T-helper 1 cell treated with Interleukin-12 subunit alpha and Interleukin-12 subunit beta and Interleukin-4 antibody, amounts not matched to agents 30 ng/mL and 1 ng/mL, for 36 hours (primary cell): ENCODE results near the gene BMP2. TPM values are rescaled to one million over a fixed set of nuclear protein-coding genes. Genes with fewer than 3 reads are reported as not detected.

Experiments
- intact Hi-C: fragments of 100-400 bp; cut with micrococcal nuclease; formaldehyde crosslinking; loops from one replicate; pipeline ENCODE4 v1.15.1; 2024
- total RNA-seq: library from RNA; stranded (reverse); gene quantifications from 2 replicates; pipeline ENCODE4 v1.2.3, GENCODE V29; 2022

The BMP2 gene
- total RNA-seq = not detected in 2 replicates

GRCh38 chr20:6767536-6768227, at the start of gene BMP2:
Gene BMP2, plus strand, starts transcription at chr20:6767686. Its CDS starts 2,441 bp downstream, at chr20:6770127.
- intact Hi-C loops = loop anchor here (5.0 kb wide), 3 partner anchors 325 to 1955 kb away; no protein-coding TSS in a partner anchor

DNA sequence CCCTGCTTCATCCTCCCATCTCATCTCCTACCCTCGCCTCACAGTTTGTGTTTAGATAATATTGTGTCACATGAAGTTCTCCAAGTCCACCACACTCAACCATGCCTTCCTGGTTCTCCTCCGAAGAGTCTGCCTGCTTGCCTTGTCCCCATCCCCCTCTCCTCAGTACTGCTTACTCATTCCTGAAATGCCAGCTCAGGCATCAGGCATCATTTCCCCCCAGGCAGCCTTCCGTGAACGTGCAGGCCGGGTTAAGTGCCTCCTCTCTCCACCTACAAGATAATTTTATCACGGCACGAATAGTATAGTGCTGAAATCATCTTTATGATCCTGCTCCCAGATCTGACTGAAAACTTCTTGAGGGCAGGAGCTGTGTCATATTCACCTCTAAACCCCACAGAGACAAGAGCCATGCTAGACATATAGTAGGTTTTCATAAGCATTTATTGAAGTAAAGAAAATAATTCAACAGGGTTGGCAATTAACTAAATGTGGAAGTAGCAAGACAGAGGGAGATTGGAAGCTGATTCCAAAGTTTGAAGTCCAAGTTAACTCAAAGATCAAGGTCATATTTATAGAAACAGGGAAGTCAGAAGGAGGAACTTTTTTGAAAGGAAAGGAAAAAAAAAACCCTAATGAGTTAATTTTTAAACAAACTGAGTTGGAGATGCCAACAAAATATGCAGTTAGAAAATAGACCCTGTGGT, 48.7 kb upstream of the BMP2 start:
- intact Hi-C loops = no loop called here

DNA sequence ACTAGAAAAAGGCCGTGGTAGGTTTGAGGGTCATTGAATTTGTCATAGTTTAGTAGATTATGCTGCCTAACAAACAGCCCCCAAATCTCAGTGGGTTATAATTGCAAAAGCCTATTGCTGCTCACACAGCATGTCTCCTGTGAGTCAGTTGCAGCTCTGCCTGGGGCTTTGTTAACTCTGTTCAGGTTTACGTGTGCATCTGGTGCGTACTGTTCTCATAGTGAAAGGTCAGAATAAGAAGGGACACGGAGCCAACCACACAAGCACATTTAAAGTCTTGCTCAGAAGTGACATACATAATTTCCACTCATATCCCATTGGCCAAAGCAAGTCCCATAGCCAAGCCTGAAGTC, 48.1 kb upstream of the BMP2 start:
- intact Hi-C loops = no loop called here

GRCh38 chr20:6726761-6727160, 40.7 kb upstream of the BMP2 start:
- intact Hi-C loops = no loop called here

GRCh38 chr20:6730672-6731328, 36.7 kb upstream of the BMP2 start:
- intact Hi-C loops = no loop called here

DNA sequence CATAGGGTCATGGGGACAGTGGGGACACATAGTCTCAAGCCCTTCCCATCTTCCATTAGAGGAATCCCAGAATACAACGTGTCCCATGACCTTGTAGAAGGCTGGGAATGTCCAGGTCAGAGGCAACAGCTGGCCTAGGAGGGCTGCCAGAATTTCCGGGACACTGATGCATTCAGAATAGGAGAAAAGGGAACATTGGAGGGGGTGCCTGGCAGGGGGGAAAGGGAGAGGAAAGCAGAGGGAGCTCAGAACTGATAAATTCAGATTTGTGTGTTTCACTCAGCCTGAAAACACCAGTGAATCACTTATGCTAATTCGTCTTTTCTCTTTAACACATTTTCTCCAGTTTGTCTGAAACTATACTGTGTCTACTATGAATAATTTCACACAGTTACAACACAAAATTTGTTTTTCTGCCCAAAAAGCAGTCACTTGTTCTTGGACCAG, 35.5 kb upstream of the BMP2 start:
- intact Hi-C loops = no loop called here

DNA sequence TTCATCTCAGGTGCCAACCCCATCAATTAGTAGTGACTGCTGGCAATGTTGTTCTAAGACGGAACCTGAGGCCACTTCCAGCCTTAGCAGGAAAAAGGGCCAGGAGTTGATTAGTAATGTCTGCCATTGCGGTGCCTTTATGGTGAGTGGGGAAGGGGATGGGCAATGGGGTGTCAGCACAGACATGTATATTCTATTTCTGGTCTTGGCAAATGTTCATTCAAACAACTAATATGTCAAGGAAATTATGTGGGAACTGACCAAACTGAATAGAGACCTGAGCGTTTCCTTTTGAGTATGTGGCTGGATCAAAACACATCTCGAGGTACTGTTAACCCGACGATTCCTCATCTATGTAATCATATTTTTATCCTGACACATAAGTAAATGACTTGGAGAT, 34.6 kb upstream of the BMP2 start:
- intact Hi-C loops = no loop called here

DNA sequence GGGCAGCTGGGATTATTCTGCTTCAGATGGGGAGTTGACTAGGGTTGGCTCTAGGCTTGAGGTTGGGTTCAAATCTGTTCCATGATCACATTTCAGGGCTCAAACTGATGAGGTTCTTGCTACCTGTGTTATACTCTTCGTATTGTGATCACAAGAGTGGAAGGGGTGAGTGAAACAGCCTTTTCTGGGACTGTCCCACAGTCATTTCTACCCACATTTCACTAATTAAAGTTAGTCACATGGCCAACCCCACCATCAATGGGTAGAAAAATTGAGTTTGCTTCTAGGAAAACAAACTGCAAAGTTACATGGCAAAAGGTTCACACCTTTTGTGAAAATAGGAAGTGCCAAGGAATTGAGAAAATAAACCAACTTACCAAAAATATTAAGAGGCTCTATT, 33.5 kb upstream of the BMP2 start:
- intact Hi-C loops = no loop called here

GRCh38 chr20:6735942-6736845, 31.3 kb upstream of the BMP2 start:
- intact Hi-C loops = no loop called here

DNA sequence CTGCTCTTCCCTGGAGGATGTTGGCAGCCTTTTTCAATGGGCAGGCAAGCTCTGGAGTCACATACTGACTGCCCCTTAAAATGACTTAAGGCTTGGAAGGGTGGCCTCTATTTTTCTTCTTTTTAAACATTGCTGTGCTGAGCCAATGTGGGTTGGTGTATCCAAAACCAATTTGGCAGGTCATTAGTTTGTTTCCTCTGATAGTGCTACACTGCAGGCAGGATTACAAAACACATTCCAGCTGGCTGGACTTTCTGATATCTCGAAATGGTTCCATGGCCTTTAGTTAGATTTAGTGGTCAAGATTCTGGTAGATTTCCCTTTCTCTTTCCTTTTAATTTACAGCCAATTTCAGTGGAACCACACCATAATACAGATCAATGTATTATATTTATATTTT, 28.1 kb upstream of the BMP2 start:
- intact Hi-C loops = no loop called here

- intact Hi-C loops = no loop called here
These were observed 27.4 kb upstream of the BMP2 start for GRCh38 chr20:6740096-6740495.

DNA sequence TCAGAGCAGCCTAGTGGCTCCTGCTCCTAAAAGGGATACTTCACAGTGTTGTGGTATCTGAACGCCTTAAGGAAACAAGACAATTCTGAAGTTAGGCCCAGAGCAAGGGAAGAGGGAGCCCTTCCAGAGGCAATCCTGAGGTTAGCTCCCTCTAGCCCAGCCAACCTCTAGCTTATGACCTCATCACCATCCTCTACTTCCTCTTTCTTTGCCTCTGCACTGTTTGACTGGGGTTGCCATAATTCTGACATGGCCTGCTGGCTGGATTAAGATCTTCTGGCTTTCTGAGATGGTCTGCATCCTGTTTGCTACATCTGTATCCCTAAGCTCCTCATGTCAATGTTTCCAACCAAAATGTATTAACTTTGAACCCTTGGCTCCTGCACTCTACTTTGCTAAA, 23.3 kb upstream of the BMP2 start:
- intact Hi-C loops = no loop called here

- intact Hi-C loops = no loop called here
These were observed 22.7 kb upstream of the BMP2 start for GRCh38 chr20:6744805-6745204.

DNA sequence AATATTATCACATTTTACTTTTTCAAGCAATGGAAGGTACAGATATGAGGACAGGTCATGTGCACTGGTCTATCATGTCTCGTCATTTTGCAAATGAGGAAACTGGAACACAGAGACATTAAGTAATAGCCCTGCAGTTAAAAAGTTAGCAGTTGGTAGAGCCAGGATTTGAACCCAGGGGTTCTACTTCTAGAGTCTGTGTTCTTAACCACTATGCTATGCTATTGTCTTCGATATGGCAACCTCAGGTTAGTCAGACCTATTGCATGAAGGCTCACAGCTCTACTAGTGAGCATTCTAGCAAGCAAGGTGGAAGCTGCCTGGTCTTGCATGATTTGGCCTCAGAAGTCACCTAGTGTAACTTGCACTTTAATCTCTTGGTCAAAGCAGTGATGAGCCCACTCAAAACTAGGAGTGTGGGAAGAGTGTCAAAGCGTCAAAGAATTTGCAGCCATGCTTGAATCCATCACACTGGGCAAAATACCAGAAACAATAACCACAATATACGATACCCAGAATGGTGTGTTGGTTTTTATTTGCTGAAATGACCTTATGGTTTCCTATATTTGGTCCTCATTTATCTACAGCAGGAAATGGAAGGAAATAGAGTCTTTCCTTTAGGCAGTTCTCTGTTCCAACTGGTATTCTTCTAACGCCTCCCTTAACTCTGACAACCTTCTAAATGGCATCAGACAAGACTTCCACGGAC, 20.4 kb upstream of the BMP2 start:
- intact Hi-C loops = no loop called here

GRCh38 chr20:6750438-6750837, 17.0 kb upstream of the BMP2 start:
- intact Hi-C loops = no loop called here

GRCh38 chr20:6756693-6757595, 10.5 kb upstream of the BMP2 start:
- intact Hi-C loops = no loop called here

DNA sequence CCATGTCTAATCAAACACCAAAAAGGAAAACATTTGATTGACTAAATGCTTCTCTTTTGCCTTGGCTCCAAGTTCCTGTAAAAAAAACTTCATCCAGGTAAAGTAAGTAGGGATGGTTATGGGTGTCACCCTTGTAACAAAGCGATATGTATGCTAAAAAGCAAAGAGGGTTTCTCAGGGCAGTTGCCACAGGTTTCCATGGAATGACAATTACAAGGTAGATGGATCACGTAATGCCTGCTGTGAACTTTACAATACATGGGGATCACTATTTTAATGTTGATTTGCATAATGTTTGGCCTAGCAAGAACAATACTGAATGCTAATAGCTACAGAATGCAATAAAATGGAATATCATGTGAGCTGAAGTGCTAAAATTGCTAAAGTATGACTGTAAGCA, 2.9 kb upstream of the BMP2 start:
- intact Hi-C loops = loop anchor here (1.0 to 5.0 kb wide), 6 partner anchors 328 to 1958 kb away; no protein-coding TSS in a partner anchor

GRCh38 chr20:6765469-6766058, 1.9 kb upstream of the BMP2 start:
- intact Hi-C loops = loop anchor here (1.0 to 5.0 kb wide), 6 partner anchors 327 to 1957 kb away; no protein-coding TSS in a partner anchor

GRCh38 chr20:6766433-6766832, 1.1 kb upstream of the BMP2 start:
- intact Hi-C loops = loop anchor here (5.0 kb wide), 3 partner anchors 326 to 1956 kb away; no protein-coding TSS in a partner anchor
